NCI-H82 treated with DMSO at 0.1 percent for 48 hours (cell line): ENCODE measurements around the gene LEMD1.

Source experiments
- DNase-seq: peaks from one replicate; lab custom pipeline; 2025; ENCODE audit not compliant: unreplicated experiment; lab: John Stamatoyannopoulos, UW

LEMD1 gene

GRCh38 chr1:205335692-205336091, 86.2 kb downstream of the LEMD1 start:
- DNase-seq = peak; percentile 86

DNA sequence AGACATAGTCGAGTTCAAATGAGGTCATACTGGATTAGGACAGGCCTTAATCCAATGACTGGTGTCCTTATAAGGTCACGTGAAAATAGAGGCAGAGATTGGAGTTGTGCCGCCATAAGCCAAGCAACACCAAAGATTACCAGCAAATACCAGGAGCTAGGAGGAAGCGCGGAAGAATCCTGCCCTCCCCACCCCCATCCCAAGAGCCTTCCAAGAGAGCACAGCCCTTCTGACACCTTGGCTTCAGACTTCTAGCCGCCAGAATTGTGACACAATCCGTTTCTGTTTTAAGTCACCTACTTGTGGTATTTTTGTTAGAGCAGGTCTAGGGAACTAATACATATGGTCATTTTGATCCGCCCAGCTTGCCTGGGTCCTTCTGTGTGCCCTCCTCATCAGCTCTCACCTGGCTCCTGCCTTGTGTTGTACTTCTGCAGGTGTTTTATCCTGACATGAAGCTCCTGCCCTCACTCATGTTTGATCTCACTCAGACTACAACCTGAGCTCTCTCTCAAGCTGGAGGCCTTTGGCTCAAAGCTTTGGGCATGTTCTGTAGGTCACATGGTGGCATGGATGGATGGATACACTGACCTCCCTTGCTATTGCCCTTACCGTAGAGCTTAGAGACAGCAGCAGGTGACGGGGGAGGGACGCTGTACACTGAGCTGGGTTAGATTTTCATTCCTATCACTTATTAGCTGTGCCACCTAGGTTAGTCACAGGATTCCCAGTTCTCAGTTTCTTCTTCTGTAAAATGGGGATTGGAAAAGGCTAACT, 89.7 kb downstream of the LEMD1 start:
- DNase-seq = peak; percentile 91
